Midbrain (tissue), 1 donor: ENCODE measurements around the gene TANC1.
A peak's percentile ranks its signal among the peaks of the same experiment; 100 is the strongest.

Source experiments
- DNase-seq: peaks from one replicate; lab custom pipeline; 2025; lab: John Stamatoyannopoulos, UW

The TANC1 gene

DNA sequence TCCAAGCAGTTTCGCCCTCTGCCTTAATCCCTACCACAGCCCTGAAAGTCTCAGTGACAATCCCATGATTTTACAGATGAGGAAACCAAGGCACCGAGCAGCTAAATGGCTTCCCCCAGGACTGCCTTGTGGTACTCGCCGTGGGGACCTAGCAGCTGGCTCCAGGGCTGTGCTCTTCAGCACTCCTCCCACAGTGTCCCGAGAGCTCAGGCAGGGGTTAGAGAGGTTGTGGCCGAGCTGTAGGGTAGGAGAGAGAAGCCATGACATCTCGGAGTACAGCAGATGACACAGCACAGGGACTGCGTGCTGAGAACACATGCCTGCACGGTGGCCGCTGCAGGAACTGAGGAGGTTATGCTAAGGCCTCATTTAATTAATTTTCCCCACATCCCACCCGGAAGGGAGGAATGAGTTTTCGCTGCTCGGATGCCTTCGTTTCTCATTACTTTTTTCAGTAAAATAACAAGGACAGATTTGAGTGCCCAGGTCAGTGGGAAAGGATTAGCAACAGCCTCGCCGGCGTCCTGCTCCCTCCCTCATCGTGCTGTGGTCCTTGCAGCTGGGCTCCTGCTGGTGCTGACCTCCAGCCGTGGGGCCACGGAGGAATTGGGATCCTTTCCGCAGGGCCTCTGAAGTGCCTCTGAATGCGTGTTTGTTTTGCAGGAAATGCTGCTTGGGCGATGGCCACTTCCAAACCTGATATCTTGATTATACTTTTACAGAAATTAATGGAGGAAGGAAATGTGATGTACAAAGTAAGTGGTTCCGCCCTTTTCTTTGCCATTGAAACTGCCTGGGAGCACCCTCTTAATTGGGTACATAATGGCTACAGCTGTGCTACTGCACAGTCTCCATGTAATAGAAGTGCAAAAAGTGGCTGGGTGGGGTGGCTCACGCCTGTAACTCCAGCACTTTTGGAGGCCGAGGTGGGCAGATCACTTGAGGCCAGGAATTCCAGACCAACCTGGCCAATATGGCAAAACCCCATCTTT, 256.9 kb downstream of the TANC1 start:
- no peak for DNase-seq

DNA sequence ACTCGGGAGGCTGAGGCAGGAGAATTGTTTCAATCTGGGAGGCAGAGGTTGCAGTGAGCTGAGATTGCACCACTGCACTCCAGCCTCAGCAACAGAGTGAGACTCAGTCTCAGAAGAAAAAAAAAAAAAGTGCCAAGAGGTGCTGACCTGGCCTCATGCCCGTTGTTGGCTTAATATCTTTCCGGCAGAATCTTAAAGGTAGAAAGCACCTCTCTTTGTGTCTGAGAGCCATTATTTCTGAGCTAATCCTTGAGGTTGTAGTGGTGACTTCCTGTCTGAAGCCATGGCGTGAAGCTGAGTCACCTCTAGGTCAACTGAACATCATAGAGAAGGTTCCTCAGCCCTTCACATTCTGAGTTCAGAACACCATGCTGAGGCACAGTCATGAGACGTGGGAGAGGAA, 257.6 kb downstream of the TANC1 start:
- DNase-seq, result no peak

DNA sequence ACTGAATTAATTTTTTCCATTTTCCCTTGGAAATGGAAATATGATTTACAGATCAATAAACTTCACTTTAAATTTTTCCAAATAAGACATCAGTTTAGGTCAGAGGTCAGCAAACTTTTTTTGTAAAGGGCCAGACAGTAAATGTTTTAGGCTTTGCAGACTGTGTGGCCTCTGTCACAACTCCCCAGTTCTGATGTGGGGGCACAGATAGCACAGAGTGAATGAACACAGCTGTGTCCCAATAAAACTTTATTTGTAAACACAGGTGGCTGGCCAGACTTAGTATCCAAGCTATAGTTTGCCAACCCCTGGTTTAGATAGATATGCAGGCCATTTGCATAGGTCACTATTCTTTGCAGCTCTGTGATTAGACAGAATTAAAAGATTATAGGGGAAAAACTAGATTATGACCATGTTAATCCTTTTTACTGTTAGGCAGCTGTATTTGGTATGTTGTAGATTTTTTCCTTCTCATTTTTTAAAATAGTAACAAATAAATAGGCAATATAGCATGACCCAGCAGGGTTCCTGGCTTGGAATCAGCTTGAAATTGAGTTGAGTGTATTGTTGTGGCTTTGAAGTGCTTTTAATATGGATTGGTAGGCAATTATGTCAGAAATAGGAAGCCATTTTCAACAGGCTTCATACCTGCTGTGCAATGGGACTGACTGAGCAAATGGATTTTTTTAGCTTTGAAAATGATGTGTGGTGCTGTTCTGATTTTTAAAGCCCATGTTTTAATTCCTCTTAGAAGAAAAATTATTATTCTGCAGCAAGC, 258.4 kb downstream of the TANC1 start:
- DNase-seq, result no peak

DNA sequence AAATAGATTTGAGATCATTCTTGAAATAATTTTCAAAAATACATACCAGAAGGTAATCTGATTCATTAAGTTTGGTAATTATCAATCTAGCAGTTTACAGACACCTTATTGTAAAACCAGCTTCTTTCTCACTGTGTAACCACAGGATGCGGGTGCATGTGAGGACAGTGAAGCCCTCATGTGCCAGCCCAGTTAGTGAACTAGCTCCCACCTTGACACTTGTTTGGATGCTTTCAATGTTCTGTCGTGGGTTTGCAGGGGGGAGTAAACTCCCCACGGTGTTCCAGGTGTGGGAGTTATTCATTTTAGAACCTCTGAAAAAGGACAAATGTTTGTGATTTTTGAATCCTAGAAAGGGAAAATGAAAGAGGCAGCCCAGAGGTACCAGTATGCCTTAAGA, 259.0 kb downstream of the TANC1 start:
- no peak for DNase-seq

DNA sequence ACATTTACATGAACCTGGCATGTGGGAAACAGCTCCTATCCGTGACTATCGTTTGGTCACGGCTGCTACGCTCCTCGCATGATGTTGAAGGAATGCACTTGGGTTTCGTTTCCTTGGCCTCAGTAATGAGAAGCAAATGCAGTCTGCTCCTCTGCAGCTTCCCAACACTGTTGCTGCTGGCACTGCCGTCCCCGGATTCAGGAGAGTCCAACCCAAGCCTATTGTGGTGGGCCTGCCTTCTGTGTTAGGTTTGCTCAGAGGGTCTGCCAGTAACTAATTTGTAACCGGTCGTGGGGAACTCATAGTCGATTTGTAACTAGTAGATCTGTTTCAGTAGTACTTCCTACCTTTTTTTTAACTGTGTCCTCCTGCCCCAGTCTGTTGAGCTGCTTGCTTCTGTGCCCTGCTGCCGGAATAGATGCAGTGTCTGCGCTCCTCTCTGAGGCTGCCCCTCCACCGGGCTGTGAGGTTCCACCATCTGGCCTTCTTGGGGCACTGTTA, 259.7 kb downstream of the TANC1 start:
- no peak for DNase-seq

DNA sequence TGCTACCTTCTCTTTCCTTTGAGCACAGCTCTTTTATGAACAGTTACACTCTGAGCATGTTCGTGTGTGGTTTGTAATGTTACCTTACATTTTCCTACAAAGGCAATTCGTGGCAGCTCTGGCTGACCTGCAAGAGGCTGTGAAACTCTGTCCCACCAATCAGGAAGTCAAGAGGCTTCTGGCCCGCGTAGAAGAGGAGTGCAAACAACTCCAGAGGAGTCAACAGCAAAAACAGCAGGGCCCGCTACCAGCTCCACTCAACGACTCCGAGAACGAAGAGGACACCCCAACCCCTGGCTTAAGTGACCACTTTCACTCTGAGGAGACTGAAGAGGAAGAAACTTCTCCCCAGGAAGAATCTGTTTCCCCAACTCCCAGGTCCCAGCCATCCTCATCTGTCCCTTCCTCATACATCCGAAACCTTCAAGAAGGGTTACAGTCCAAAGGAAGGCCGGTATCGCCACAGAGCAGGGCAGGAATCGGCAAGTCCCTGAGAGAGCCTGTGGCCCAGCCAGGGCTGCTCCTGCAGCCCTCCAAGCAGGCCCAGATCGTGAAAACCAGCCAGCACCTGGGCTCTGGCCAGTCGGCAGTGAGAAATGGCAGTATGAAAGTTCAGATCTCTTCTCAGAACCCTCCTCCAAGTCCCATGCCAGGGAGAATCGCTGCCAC, 261.2 kb downstream of the TANC1 start:
- DNase-seq, result no peak

DNA sequence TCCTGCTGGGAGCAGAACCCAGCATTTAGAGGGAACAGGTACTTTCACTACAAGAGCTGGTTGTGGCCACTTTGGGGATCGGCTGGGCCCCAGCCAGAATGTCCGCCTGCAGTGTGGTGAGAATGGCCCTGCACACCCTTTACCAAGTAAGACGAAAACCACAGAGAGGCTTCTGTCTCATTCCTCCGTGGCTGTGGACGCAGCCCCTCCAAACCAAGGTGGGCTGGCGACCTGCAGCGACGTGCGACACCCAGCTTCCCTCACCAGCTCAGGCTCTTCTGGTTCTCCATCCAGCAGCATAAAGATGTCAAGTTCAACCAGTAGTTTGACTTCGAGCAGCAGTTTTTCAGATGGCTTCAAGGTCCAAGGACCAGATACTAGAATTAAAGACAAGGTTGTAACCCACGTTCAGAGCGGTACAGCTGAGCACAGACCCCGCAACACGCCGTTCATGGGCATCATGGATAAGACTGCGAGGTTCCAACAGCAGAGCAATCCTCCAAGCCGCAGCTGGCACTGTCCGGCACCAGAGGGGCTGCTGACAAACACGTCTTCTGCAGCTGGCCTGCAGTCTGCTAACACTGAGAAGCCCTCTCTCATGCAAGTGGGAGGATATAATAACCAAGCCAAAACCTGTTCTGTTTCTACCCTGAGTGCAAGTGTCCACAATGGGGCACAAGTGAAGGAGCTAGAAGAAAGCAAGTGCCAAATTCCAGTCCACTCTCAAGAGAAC, 261.9 kb downstream of the TANC1 start:
- no peak for DNase-seq

DNA sequence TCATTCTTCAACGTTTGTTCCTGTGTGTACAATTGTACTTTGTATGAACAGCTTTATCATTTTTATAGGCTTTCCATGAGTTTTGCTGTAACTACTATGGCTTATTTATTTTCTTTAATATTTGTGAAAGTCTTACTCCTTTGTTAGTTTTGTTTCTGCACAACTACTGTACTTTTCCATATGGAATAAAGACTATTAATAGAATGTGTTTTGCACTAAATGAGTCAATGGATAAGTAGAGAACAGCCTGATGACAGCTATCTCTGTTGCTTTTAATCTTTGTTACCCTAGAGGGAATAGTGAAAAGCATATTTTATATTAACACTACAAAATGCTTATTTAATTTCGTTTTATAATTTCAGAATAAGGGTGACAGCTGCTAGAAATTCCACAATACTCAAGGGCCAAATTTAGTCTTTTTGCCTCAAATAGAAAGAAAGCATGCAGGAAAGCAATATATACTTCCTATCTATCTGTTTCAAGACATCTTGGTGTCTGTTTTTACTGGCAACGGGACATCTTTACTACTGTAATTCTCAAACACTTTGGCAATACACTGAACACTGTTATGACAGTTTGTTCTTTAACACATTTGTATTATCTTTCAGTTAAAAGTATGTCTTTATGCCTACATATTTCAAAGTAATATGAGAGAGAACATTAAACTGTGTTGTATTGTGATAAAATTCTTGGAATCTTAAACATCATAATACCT, 264.2 kb downstream of the TANC1 start:
- no peak for DNase-seq

DNA sequence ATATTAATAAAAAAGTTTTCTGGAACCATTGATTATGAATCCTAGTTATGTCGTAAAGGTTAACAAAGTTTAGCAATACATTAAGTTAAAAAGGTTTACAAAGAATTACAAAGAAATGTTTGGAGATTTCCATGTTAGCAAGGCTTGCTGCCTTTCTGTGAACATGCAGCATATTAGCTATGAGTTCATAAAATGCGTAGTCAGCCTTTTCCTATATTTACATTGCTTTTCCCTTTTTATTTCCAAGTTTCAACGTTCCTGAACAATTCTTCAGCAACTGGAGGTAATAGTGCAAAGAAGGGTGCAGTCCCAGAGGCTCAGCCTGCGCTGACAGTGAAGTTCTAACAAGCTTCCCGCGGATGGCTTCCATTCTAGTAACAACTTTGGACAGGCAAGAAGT, 266.4 kb downstream of the TANC1 start:
- DNase-seq, result no peak

DNA sequence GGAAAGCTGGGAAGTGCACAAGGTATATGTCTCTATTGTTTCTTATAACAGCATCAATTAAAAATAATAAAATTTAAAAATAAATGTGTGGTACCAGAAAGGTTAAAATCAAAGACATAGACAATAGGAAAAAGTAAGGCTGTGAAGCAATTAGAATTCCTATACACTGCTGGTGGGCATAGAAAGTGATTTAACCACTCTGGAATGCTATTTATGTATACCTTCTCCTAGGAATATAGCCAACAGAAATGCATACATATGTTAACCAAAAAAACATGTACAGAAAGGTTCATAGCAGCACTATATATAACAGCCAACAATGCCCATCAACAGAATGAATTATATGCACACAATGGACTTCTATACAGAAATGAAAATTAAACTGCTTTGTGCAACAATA, 275.1 kb downstream of the TANC1 start:
- no peak for DNase-seq

DNA sequence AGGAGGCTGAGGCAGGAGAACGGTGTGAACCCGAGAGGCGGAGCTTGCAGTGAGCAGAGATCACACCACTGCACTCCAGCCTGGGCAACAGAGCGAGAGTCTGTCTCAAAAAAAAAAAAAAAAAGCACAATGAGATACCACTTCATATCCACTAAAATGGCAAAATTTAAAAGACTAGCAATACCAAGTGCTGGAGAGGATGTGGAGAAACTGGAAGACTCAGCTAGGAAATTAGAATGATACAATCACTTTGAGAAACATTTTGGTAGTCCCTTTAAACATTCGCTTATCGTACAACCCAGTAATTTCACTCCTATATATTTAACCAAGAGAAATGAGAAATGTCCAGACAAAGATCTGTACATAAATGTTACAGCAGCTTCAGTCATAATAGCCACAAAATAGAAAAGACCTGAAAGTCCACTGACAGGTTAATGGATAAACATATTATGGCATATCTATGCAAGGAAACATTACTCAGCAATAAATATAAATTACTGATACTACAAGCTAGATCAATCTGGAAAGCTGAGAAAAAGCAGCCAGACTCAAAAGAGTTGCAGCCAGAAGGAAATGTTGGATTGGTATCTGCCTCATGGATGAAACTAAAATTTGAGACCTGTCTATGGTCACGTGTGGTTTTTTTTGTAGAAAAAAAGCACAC, 278.0 kb downstream of the TANC1 start:
- no peak for DNase-seq

DNA sequence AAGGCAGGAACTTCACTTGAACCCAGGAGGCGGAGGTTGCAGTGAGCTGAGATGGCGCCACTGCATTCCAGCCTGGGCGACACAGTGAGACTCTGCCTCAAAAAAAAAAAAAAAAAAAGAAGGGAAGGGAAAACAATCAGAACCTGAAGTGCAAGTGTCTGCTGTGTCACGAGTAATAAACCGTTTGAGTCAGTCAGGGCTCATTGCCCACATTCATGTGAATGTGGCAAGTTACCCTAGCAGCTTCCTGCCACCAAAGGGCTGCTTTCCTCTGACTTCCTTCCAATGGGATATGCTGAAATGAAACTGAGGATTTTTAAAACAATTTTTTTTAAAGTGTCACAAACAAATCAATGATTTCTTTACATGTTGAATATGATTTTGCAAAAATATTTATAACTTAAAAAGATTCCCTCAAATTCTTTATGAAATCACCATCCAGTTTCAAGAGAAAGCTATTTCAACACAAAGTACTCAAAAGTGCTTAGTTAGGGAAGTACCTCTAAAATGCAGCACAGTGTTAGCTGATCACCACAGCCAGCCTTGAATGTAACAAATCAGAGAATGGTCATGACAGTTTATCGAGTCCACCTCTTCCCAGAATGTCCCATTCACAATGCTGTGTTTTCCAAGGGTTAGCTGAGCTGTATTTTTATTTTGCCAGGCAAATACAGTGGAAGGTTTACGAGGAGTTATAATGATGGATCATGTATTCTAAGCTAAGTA, 281.7 kb downstream of the TANC1 start:
- peak; percentile 74 for DNase-seq

DNA sequence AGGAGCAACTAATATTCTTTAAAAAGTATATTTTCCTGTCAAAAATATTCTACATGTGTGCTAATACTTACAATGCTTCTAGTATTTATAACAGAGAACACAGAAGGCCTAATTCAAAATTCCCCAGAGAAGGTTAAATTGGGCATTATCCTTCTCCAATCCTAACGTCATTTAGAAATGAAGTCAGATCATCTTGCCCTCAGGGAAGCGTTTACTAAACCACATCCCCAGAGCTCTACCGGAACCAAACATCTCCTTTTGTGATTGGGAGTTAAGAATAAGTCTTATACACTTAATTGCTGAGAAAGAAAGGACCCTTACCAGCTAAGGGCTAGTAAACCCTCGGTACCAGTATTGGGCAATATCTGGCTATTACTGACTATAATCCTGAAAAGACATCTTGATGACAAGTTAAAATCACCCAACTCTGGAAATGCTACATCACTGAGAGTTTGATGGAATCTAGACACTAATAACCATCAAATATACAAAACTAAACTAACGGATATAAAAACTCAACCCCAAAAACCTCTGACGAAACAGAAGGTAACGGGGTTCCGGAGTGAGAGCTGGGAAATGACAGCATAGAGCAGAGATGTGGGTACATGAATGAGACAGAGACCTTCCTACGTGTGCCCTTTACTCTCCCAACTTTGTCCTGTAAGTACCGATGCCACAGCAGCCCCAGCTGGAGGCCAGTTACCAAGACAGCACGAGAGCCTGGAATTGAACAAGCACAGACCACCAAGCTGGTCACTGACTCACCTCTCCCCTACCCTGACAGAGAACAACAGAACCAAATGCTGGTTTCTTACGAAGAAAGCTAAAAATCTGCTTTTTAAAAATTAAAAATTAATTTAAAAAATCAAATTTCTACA, 283.1 kb downstream of the TANC1 start:
- no peak for DNase-seq

DNA sequence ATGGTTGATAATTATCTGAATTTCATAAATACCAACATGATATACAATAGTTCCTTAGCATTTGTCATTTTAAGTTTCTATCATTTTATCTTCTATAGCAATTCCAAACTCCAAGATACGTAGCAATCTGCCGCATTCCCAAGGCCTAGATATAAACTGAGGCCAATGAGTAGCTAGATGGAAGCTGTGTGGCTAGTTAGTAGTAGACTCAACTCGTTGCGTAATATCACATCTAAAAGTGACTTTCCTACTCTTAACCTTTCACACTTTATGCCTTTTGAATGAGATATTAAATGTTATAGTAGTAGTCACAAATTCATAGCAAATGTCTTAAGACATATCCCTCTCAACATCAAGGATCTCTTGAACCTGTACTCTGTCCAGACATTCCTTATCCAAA, 284.5 kb downstream of the TANC1 start:
- no peak for DNase-seq

DNA sequence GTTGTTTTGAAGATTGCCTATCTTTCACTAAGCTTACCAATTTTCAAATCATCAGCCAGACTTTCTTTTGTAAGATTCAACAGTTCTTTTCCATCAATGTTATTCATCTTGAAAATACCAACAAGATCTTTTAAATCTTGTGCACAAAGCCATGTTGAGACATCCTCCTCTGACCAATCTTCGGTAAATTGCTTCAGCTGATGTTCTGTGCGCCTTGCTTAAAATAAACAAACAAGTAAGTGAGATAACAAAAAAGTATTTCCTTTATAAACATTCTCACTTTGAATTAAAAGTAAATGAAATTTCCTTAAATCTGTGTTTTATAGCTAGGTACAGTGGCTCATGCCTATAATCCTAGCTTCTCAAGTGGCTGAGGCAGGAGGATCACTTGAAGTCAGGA, 287.7 kb downstream of the TANC1 start:
- DNase-seq, result no peak

DNA sequence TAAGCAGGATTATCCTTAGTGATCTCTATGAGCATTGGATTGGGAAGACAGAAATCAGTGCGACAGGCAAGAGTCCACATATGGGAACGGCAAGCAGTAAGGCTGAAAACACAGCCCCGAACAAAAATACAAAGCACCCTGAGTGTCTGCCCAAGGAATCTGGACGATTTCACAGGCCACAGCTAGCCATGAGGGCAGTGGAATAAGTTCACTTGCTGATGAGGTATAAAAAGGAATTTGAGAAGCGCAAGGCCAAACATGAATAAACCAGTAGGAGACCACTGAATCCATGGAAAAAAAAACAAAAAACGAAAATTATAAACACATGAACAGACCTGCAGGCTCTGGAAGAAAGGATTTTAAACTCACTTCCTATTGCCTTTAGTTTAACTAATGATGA, 293.8 kb downstream of the TANC1 start:
- DNase-seq, result no peak

DNA sequence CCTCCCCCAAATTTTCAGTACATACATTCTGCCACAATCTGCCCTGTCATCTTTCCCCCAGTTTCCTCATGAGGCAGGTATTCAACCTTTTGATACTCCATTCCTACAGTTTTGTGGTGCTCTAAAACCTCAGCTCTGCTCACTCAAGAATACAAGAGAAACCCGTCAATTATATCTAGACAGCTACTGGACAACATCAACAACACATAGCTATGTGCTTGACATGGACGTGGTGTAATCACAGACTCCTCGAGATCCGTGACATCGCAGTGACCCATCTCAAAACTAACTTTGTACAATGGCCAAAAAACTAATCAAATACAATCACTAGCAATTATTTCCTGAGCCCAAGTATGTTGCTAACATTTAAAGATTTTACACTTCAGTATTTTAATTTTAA, 294.5 kb downstream of the TANC1 start:
- DNase-seq, result no peak

DNA sequence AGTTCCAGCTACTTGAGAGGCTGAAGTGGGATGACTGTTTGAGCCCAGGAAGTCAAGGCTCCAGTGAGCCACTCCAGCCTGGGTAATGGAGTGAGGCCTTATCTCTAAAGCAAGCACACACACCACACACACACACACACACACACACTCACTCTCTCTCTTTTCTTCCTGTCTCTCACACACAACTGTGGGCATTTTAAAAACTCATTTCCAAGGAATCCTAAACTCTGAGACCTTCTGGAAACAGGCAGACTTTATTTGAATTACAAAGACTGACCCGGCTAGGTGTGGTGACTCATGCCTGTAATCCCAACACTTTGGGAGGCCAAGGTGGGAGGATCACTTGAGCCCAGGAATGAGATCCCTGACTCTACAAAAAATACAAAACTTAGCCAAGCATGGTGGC, 296.7 kb downstream of the TANC1 start:
- no peak for DNase-seq

DNA sequence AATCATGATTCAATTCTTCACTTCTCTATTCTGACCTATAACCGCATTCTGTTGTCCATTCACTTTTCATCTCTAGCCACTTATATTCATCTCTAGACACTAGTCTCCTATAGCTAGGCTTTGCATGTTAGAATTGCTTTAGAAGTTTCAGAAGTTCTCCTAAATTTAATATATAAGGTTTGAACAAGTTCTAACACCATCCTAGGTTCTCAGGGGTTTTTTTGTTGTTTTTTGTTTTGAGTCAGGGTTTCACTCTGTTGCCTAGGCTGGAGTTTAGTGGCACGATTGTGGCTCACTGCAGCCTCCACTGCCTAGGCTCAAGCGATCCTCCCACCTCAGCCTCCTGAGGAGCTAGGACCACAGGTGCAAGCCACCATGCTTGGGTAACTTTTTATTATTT, 298.1 kb downstream of the TANC1 start:
- DNase-seq, result no peak
